Right lobe of liver (tissue), 4 donors: ENCODE results near the gene LEO1.

Source experiments
- CTCF ChIP-seq, 4 donors: fragments of 200-600 bp in 3 of 4; fragments of 450-650 bp in 1 of 4; IDR thresholded peaks; one replicate each; pipeline versions ENCODE4 v1.5.1 to v1.8.0; 2016 to 2022; ENCODE audit warnings: antibody characterized with exemption in 4 of 4, mild to moderate bottlenecking in 2 of 4
- POLR2A ChIP-seq: fragments of 450-650 bp; IDR thresholded peaks from one replicate; pipeline ENCODE4 v1.6.1; 2017; ENCODE audit warnings: antibody characterized with exemption, mild to moderate bottlenecking
- donor health status: DM: no; HTN: no; CAD: no.
- donor health status: DM: no; HTN: no; CAD: no.
- donor health status: DM: no; HTN: yes; CAD: no.

GRCh38 chr15:51904931-51905330, 66.6 kb downstream of the LEO1 start:
- TF ChIP-seq POLR2A (no peak), CTCF (IDR thresholded peaks at IDR 0.05) (no peak)
